ENCODE results near the gene FGF14. TPM values are rescaled to one million over a fixed set of nuclear protein-coding genes. Genes with fewer than 3 reads are reported as not detected.

Gene FGF14
- polyA plus RNA-seq, 2 donors, result 0.04 to 0.29 TPM

DNA sequence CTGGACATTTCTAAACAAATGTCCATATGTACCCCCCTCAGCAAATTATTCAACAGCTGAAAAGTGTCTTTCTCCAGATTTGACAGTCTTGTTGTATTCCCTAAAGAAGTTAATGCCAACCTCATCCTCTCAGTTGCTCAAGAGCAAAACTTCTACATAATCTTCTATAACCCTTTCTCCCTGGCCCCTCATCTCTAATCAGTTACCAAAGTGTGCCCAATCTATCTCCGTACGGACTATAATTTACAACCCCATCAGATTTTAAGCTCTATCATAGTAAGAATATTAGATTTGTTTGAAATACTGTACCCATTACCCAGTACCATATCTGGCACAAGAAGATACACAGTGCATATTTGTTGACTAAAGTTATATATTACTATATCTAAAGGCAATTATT, 101.5 kb downstream of the FGF14 start:
- H3K4me1 ChIP-seq (ENCODE audit: control insufficient read depth in 2 of 2, insufficient read depth in 2 of 2, low read length in 1 of 2), result no peaks in the 10 kb centered on the region
- no peak overlapping the region for H3K27ac ChIP-seq (ENCODE audit: low read depth in 2 of 2, low read length in 1 of 2)
- no peak overlapping the region for H3K4me3 ChIP-seq (ENCODE audit: low read depth in 1 of 2, low read length in 2 of 2)
- no peaks in the 10 kb centered on the region for H3K36me3 ChIP-seq (ENCODE audit: control insufficient read depth in 2 of 2, insufficient read depth in 2 of 2, low read length in 1 of 2)
- no peaks in the 10 kb centered on the region for H3K27me3 ChIP-seq (ENCODE audit: control insufficient read depth in 1 of 2, insufficient read depth in 2 of 2, low read length in 2 of 2)
- 96% methylated on average over 2 of the region's 2 CpGs for WGBS, 2 donors
- no peaks in the 10 kb centered on the region for H3K9me3 ChIP-seq (ENCODE audit: control insufficient read depth in 2 of 2, insufficient read depth in 1 of 2, low read depth in 1 of 2, low read length in 1 of 2)

DNA sequence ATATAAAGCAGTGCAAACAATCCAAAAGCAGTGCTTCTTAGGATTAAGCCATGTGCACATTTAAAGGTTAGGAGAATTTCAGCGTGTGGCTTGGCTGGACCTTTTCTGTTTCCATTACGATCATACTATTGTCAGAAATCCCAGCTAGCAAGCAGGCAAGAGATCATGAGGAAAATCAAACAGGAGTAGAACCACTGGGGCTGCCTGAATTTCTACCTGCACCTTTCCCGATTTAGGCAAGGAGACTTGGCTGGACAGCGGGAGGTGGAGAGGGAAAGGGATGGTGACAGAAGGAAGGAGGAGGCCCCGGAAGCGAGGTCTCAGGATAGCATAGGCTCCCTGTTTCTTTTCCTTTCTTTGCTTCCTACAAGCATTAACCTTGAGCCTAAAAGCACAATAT, 102.5 kb downstream of the FGF14 start:
- H3K9me3 ChIP-seq (ENCODE audit: control insufficient read depth in 2 of 2, insufficient read depth in 1 of 2, low read depth in 1 of 2, low read length in 1 of 2), result no peaks in the 10 kb centered on the region
- H3K27me3 ChIP-seq (ENCODE audit: control insufficient read depth in 1 of 2, insufficient read depth in 2 of 2, low read length in 2 of 2), result no peaks in the 10 kb centered on the region
- 90 to 93% methylated on average over 6 of the region's 6 CpGs for WGBS, 2 donors
- no peaks in the 10 kb centered on the region for H3K4me1 ChIP-seq (ENCODE audit: control insufficient read depth in 2 of 2, insufficient read depth in 2 of 2, low read length in 1 of 2)
- H3K36me3 ChIP-seq (ENCODE audit: control insufficient read depth in 2 of 2, insufficient read depth in 2 of 2, low read length in 1 of 2), result no peaks in the 10 kb centered on the region
- no peak overlapping the region for H3K27ac ChIP-seq (ENCODE audit: low read depth in 2 of 2, low read length in 1 of 2)
- H3K4me3 ChIP-seq (ENCODE audit: low read depth in 1 of 2, low read length in 2 of 2), result no peak overlapping the region

DNA sequence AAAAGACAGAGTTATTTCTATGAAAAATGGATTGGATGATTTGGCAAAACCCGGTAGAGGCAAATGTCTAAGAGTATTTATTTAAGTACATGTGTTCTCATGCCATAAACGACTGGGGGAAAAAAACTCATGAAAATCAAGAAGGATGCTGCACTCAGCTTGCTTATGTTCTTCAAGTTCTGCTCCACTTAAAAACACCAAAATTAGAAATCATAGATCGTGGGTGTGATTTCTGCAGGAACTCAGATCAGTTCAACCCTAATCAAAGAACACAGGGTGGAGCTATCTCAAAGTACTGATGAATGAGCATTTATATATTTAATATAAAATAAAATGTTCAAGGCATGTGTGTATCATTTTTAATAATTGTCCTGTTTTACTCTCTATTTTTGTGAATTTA, 103.8 kb downstream of the FGF14 start:
- no peaks in the 10 kb centered on the region for H3K4me1 ChIP-seq (ENCODE audit: control insufficient read depth in 2 of 2, insufficient read depth in 2 of 2, low read length in 1 of 2)
- H3K4me3 ChIP-seq (ENCODE audit: low read depth in 1 of 2, low read length in 2 of 2), result no peak overlapping the region
- H3K27me3 ChIP-seq (ENCODE audit: control insufficient read depth in 1 of 2, insufficient read depth in 2 of 2, low read length in 2 of 2), result no peaks in the 10 kb centered on the region
- no peaks in the 10 kb centered on the region for H3K36me3 ChIP-seq (ENCODE audit: control insufficient read depth in 2 of 2, insufficient read depth in 2 of 2, low read length in 1 of 2)
- no peak overlapping the region for H3K27ac ChIP-seq (ENCODE audit: low read depth in 2 of 2, low read length in 1 of 2)
- H3K9me3 ChIP-seq (ENCODE audit: control insufficient read depth in 2 of 2, insufficient read depth in 1 of 2, low read depth in 1 of 2, low read length in 1 of 2), result no peaks in the 10 kb centered on the region
- 60 to 65% methylated on average over 3 of the region's 3 CpGs for whole genome bisulfite sequencing, 2 donors

DNA sequence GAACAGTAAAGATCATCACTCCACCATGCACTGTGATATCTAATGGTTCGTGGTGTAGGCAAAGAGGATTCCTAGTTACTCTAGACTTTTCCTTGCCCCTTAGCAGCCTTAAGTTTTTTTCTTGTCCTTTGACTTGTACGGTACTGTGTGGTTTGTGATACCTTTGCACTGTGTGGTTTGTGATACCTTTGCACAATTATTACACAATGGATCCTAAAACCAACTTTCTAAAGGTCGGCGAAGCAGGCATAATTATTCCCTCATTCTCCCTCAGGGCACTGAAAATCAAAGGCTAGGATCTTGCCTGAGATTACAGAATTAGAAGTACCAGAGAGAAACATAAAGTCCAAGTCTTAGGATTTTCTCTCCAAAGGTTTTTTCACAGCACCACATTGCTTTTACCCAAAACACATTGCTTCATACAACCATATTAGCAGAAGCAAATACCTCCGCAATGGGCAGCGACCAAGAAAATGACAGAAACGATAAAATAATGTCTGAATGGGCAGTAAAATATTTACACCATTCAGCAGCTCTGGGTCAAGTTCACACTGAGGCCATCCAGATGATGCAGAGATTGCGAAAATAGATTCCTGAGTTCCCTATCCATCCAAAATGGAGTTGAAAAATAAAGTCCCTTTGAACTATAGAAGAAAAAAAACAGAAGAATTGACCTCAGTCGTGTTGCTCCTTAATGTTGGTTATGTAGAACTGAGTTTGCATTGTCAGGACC, 106.4 kb downstream of the FGF14 start:
- H3K27ac ChIP-seq (ENCODE audit: low read depth in 2 of 2, low read length in 1 of 2), result peak overlapping the region in 1 of 2 donors; percentile 11
- H3K9me3 ChIP-seq (ENCODE audit: control insufficient read depth in 2 of 2, insufficient read depth in 1 of 2, low read depth in 1 of 2, low read length in 1 of 2), result no peaks in the 10 kb centered on the region
- no peaks in the 10 kb centered on the region for H3K4me1 ChIP-seq (ENCODE audit: control insufficient read depth in 2 of 2, insufficient read depth in 2 of 2, low read length in 1 of 2)
- WGBS, 2 donors, result 54 to 61% methylated on average over 9 of the region's 9 CpGs
- H3K4me3 ChIP-seq (ENCODE audit: low read depth in 1 of 2, low read length in 2 of 2), result no peak overlapping the region
- no peaks in the 10 kb centered on the region for H3K27me3 ChIP-seq (ENCODE audit: control insufficient read depth in 1 of 2, insufficient read depth in 2 of 2, low read length in 2 of 2)
- H3K36me3 ChIP-seq (ENCODE audit: control insufficient read depth in 2 of 2, insufficient read depth in 2 of 2, low read length in 1 of 2), result no peaks in the 10 kb centered on the region

DNA sequence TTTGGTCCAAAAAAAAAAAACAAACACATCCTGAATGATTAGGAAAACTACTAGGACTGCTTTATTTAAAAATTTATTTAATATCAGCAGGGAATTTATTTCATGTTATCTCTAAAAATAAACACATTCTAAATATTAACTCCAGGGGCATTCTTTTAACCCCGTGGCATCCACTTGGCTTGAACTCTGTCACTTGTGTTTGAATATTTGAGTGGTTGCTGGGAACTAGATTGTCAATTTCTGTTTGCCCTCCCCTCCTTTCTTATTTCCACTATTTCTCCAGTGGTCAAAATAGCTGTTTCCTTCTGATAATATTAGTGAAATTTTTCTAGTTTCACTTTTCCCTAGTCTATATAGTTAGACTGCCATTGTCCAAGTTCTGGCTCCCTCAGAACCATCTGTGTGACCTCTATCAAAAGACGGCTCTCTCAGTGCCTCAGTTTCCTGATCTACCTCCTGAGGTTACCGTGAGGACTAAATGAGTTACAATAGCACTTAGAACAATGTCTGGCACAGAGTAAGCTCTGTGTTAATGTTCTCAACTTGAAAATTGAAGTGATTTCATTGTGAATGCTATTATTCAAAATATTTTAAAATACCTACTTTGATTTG, 107.3 kb downstream of the FGF14 start:
- Histone ChIP-seq H3K4me1 (ENCODE audit: control insufficient read depth in 2 of 2, insufficient read depth in 2 of 2, low read length in 1 of 2) (no peaks in the 10 kb centered on the region), H3K9me3 (ENCODE audit: control insufficient read depth in 2 of 2, insufficient read depth in 1 of 2, low read depth in 1 of 2, low read length in 1 of 2) (no peaks in the 10 kb centered on the region), H3K27ac (ENCODE audit: low read depth in 2 of 2, low read length in 1 of 2) (peak overlapping the region; percentile 22 to 43), H3K27me3 (ENCODE audit: control insufficient read depth in 1 of 2, insufficient read depth in 2 of 2, low read length in 2 of 2) (no peaks in the 10 kb centered on the region), H3K4me3 (ENCODE audit: low read depth in 1 of 2, low read length in 2 of 2) (no peak overlapping the region), H3K36me3 (ENCODE audit: control insufficient read depth in 2 of 2, insufficient read depth in 2 of 2, low read length in 1 of 2) (no peaks in the 10 kb centered on the region)
- WGBS, 2 donors, result 49 to 56% methylated on average over 3 of the region's 3 CpGs

DNA sequence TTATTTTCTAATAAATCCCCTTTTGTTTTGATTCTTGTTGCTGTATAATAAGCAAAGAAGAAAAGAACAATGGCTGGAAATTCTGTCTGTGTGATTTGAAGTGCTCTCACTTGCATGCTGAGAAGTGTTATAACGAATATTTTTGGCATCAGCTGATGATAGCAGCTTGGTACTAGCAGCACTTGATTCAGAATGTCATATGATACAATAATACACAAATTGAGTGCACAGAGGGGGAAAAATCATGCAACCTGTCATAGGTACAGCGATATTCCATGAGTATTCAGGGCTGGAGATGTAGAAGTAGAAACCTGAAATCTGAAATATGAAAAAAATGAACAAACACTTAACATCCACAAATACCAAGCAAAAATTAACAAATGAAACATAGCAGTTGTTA, 108.1 kb downstream of the FGF14 start:
- WGBS, 2 donors, result 56 to 68% methylated on average over 2 of the region's 2 CpGs
- H3K27me3 ChIP-seq (ENCODE audit: control insufficient read depth in 1 of 2, insufficient read depth in 2 of 2, low read length in 2 of 2), result no peaks in the 10 kb centered on the region
- H3K27ac ChIP-seq (ENCODE audit: low read depth in 2 of 2, low read length in 1 of 2), result no peak overlapping the region
- no peaks in the 10 kb centered on the region for H3K9me3 ChIP-seq (ENCODE audit: control insufficient read depth in 2 of 2, insufficient read depth in 1 of 2, low read depth in 1 of 2, low read length in 1 of 2)
- no peaks in the 10 kb centered on the region for H3K4me1 ChIP-seq (ENCODE audit: control insufficient read depth in 2 of 2, insufficient read depth in 2 of 2, low read length in 1 of 2)
- H3K4me3 ChIP-seq (ENCODE audit: low read depth in 1 of 2, low read length in 2 of 2), result no peak overlapping the region
- H3K36me3 ChIP-seq (ENCODE audit: control insufficient read depth in 2 of 2, insufficient read depth in 2 of 2, low read length in 1 of 2), result no peaks in the 10 kb centered on the region

DNA sequence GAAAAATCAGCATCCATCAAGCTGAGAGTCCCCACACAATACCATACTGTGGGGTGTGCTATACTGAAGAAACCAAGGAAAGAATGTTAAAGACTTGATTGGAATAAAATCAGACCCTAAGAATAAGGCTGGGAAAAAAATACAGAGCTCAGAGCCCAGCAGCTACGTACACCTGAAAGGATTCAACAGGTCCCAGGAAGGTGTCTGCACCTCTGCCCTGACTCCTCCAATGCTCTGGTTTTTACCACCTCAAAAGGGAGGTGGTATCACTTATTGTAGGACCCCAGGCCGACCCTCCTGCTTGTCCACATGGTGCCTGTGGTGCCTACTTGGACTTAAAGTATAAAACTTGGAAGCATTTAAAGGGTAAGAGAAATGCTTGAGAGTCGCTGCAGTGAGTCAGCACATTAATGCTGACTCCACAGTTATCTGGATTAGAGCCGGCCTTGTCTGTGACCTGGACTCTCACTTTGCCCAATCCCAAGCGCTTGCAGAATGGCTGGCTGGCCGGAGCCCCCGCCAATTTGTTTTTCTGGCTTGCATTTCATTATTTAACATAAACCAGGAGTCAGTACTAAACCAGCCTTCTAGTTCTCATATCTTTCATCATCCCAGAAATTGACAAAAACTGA, 110.1 kb downstream of the FGF14 start:
- WGBS, 2 donors, result 71 to 72% methylated on average over 7 of the region's 7 CpGs
- Histone ChIP-seq H3K9me3 (ENCODE audit: control insufficient read depth in 2 of 2, insufficient read depth in 1 of 2, low read depth in 1 of 2, low read length in 1 of 2) (no peaks in the 10 kb centered on the region), H3K27me3 (ENCODE audit: control insufficient read depth in 1 of 2, insufficient read depth in 2 of 2, low read length in 2 of 2) (no peaks in the 10 kb centered on the region), H3K36me3 (ENCODE audit: control insufficient read depth in 2 of 2, insufficient read depth in 2 of 2, low read length in 1 of 2) (no peaks in the 10 kb centered on the region), H3K4me1 (ENCODE audit: control insufficient read depth in 2 of 2, insufficient read depth in 2 of 2, low read length in 1 of 2) (no peaks in the 10 kb centered on the region), H3K27ac (ENCODE audit: low read depth in 2 of 2, low read length in 1 of 2) (no peak overlapping the region), H3K4me3 (ENCODE audit: low read depth in 1 of 2, low read length in 2 of 2) (no peak overlapping the region)

DNA sequence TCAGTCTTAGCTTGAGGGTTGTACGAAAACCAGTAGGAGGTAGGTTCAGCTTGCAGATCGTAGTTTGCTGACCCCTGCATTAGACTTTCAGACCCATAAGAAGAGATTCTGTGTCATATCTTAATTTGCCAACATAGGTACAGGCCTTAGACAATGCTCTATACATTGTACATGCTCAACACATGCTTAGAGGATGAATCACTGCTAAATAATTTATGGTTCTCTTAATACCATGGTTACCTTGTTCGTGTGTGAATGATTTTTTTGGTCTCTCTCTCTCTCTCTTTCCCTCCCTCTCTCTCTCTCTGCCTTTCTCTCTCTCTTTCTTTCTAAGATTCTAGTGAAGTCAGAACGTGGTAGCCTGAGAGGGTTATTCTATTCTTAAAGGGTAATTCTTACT, 112.2 kb downstream of the FGF14 start:
- no peak overlapping the region for H3K4me3 ChIP-seq (ENCODE audit: low read depth in 1 of 2, low read length in 2 of 2)
- H3K4me1 ChIP-seq (ENCODE audit: control insufficient read depth in 2 of 2, insufficient read depth in 2 of 2, low read length in 1 of 2), result no peaks in the 10 kb centered on the region
- no peaks in the 10 kb centered on the region for H3K27me3 ChIP-seq (ENCODE audit: control insufficient read depth in 1 of 2, insufficient read depth in 2 of 2, low read length in 2 of 2)
- H3K36me3 ChIP-seq (ENCODE audit: control insufficient read depth in 2 of 2, insufficient read depth in 2 of 2, low read length in 1 of 2), result no peaks in the 10 kb centered on the region
- H3K27ac ChIP-seq (ENCODE audit: low read depth in 2 of 2, low read length in 1 of 2), result no peak overlapping the region
- H3K9me3 ChIP-seq (ENCODE audit: control insufficient read depth in 2 of 2, insufficient read depth in 1 of 2, low read depth in 1 of 2, low read length in 1 of 2), result no peaks in the 10 kb centered on the region
- WGBS, 2 donors, result 64 to 65% methylated on average over 4 of the region's 4 CpGs

DNA sequence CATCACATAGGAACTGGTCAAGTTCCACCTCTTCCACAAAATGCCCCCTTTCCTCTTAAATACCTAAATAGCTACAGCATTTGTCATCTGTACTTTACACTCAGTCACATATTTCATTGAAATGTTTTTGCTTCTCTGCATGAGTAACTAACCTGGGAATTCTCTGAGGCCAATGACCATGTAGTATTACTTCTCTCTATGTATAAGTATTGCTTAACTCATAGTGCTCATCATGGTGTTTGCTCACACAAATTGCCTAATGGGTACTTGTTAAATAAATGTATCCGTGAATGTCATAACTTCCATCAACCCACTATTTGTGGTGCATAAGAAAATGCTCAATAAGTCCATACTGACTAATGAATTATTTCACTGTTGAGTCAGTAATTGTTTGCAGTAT, 115.5 kb downstream of the FGF14 start:
- Histone ChIP-seq H3K4me3 (ENCODE audit: low read depth in 1 of 2, low read length in 2 of 2) (no peak overlapping the region), H3K4me1 (ENCODE audit: control insufficient read depth in 2 of 2, insufficient read depth in 2 of 2, low read length in 1 of 2) (no peaks in the 10 kb centered on the region), H3K27ac (ENCODE audit: low read depth in 2 of 2, low read length in 1 of 2) (no peak overlapping the region), H3K9me3 (ENCODE audit: control insufficient read depth in 2 of 2, insufficient read depth in 1 of 2, low read depth in 1 of 2, low read length in 1 of 2) (no peaks in the 10 kb centered on the region), H3K27me3 (ENCODE audit: control insufficient read depth in 1 of 2, insufficient read depth in 2 of 2, low read length in 2 of 2) (no peaks in the 10 kb centered on the region), H3K36me3 (ENCODE audit: control insufficient read depth in 2 of 2, insufficient read depth in 2 of 2, low read length in 1 of 2) (no peaks in the 10 kb centered on the region)
- WGBS, 2 donors, result 51 to 67% methylated on average over 1 of the region's 1 CpG

DNA sequence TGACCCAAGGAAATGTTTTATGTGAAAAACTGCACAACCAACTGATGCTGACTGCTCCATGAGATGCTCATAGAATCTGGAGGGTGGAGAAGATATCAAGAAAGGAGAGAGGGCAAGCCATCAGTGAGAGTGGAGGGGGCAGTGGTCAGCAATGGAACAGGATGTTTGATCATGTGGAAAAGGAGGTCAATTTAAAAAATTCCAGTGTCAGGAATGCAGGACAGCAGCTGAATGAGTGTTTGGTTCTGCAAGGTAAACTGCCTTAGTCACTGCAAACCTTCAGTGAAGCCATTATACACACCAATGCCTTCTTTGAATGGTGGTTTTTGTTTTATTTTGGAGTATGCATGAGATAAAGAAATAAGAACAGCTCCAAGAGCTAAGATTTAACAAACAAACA, 121.5 kb downstream of the FGF14 start:
- Histone ChIP-seq H3K9me3 (ENCODE audit: control insufficient read depth in 2 of 2, insufficient read depth in 1 of 2, low read depth in 1 of 2, low read length in 1 of 2) (no peaks in the 10 kb centered on the region), H3K27ac (ENCODE audit: low read depth in 2 of 2, low read length in 1 of 2) (no peak overlapping the region), H3K4me3 (ENCODE audit: low read depth in 1 of 2, low read length in 2 of 2) (no peak overlapping the region), H3K27me3 (ENCODE audit: control insufficient read depth in 1 of 2, insufficient read depth in 2 of 2, low read length in 2 of 2) (no peaks in the 10 kb centered on the region), H3K36me3 (ENCODE audit: control insufficient read depth in 2 of 2, insufficient read depth in 2 of 2, low read length in 1 of 2) (no peaks in the 10 kb centered on the region), H3K4me1 (ENCODE audit: control insufficient read depth in 2 of 2, insufficient read depth in 2 of 2, low read length in 1 of 2) (no peaks in the 10 kb centered on the region)
